OCI-LY7 (cell line): ENCODE measurements around the gene ANKRD1. TPM values are rescaled to one million over a fixed set of nuclear protein-coding genes. Genes with fewer than 3 reads are reported as not detected.
"Not testable (repeated sequence)": the region's sequence is repeated elsewhere in the genome, so short reads cannot be mapped to it uniquely, and the experiment has no call there.

ENCODE experiments used
- BruUV-seq: library from RNA; stranded (reverse); fragments of 400-500 nt; replicated peaks from 2 replicates; lab custom pipeline; 2021; lab: Mats Ljungman, UMichigan
- CTCF ChIA-PET: fragments of 300-600 bp; sonication (Branson Sonifier 250); formaldehyde crosslinking; loops from one replicate; lab custom pipeline; 2022; ENCODE audit warnings: antibody characterized with exemption; ENCODE audit not compliant: unreplicated experiment; lab: Charles Lee
- POLR2A ChIA-PET: fragments of 300-600 bp; sonication (Branson Sonifier 250); formaldehyde crosslinking; loops from one replicate; lab custom pipeline; 2022; ENCODE audit warnings: antibody characterized with exemption; lab: Charles Lee
- DNase-seq: peaks from one replicate; pipeline ENCODE4 v3.0.0-alpha.2; 2015; ENCODE audit warnings: low spot score
- H2AFZ ChIP-seq: fragments of 200-600 bp; sonication (generic), shearing (Covaris generic); 2 replicates; pipeline ENCODE4 v1.6.1; 2014; ENCODE audit warnings: mild to moderate bottlenecking, antibody characterized with exemption, low read length, moderate library complexity
- H3K27ac ChIP-seq: fragments of 200-600 bp; sonication (generic); 2 replicates; pipeline ENCODE4 v1.5.1; 2014; ENCODE audit warnings: mixed run types, low read depth, mild to moderate bottlenecking, moderate library complexity, low read length, inconsistent platforms; ENCODE audit not compliant: poor library complexity, severe bottlenecking
- H3K36me3 ChIP-seq: fragments of 200-600 bp; sonication (generic); 2 replicates; pipeline ENCODE4 v1.6.1; 2014; ENCODE audit warnings: mild to moderate bottlenecking, antibody characterized with exemption, low read length, moderate library complexity, mixed read lengths; ENCODE audit not compliant: insufficient read depth
- H3K4me1 ChIP-seq: fragments of 200-600 bp; sonication (generic); 2 replicates; pipeline ENCODE4 v1.5.1; 2014; ENCODE audit warnings: mild to moderate bottlenecking, low read length; ENCODE audit not compliant: insufficient read depth, poor library complexity, severe bottlenecking
- H3K4me2 ChIP-seq: fragments of 200-600 bp; sonication (generic); 2 replicates; pipeline ENCODE4 v1.6.1; 2014; ENCODE audit warnings: mild to moderate bottlenecking, low read length
- H3K4me3 ChIP-seq: fragments of 200-600 bp; sonication (generic); 2 replicates; pipeline ENCODE4 v1.5.1; 2014; ENCODE audit warnings: mild to moderate bottlenecking, low read depth, low read length; ENCODE audit not compliant: poor library complexity, severe bottlenecking
- H3K79me2 ChIP-seq: fragments of 200-600 bp; sonication (generic); 2 replicates; pipeline ENCODE4 v1.6.1; 2016; ENCODE audit warnings: low read depth, mild to moderate bottlenecking, low read length, moderate library complexity, mixed read lengths; ENCODE audit not compliant: insufficient read depth
- H3K9me2 ChIP-seq: fragments of 200-600 bp; sonication (generic); 2 replicates; pipeline ENCODE4 v1.6.1; 2016; ENCODE audit warnings: mild to moderate bottlenecking, low read length, mixed read lengths; ENCODE audit not compliant: insufficient read depth
- H3K9me3 ChIP-seq: fragments of 200-600 bp; sonication (generic); 2 replicates; pipeline ENCODE4 v1.6.1; 2014; ENCODE audit warnings: mild to moderate bottlenecking, mixed run types, low read length, mixed read lengths
- H4K20me1 ChIP-seq: fragments of 200-600 bp; sonication (generic); 2 replicates; pipeline ENCODE4 v1.6.1; 2014; ENCODE audit warnings: mild to moderate bottlenecking, antibody characterized with exemption, low read length, moderate library complexity, mixed read lengths; ENCODE audit not compliant: insufficient read depth
- CTCF ChIP-seq: fragments of 200-600 bp; sonication (generic); conservative IDR thresholded peaks from 2 replicates; pipeline ENCODE4 v1.5.1; 2014; ENCODE audit warnings: mild to moderate bottlenecking, antibody characterized with exemption, low read length, moderate library complexity, mixed read lengths
- EZH2phosphoT487 ChIP-seq: fragments of 200-600 bp; sonication (generic); IDR thresholded peaks from 2 replicates; pipeline ENCODE4 v1.6.1; 2018; ENCODE audit warnings: low read depth, borderline replicate concordance, mild to moderate bottlenecking, mixed run types, antibody characterized with exemption, low read length, moderate library complexity, mixed read lengths
- intact Hi-C: fragments of 100-400 bp; cut with micrococcal nuclease; formaldehyde crosslinking; loops from one replicate; pipeline ENCODE4 v1.10.0; 2022; ENCODE audit not compliant: unreplicated experiment
- total RNA-seq, 2 experiments: library from RNA; depleted of rRNA in 1 of 2; stranded (reverse); fragments of >200 nt in 1 of 2; shearing (Covaris generic) in 1 of 2; gene quantifications; 2 replicates each; pipeline ENCODE4 v1.2.3, GENCODE V29; 2014 to 2022

The ANKRD1 gene
- total RNA-seq, 2 experiments from 2014 or later = not detected

GRCh38 chr10:90906596-90906995 lies 14.3 kb downstream of the ANKRD1 start:
- intact Hi-C loops = no loop called here

GRCh38 chr10:90905925-90906324 lies 15.0 kb downstream of the ANKRD1 start:
- no peak for DNase-seq
- H3K27ac ChIP-seq = no peak overlapping the region
- H4K20me1 ChIP-seq = no peaks in the 10 kb centered on the region
- no peak overlapping the region for H3K4me2 ChIP-seq
- no peaks in the 10 kb centered on the region for H3K9me3 ChIP-seq
- intact Hi-C loops = no loop called here
- no peaks in the 10 kb centered on the region for H3K79me2 ChIP-seq
- H2AFZ ChIP-seq = no peak overlapping the region
- H3K9me2 ChIP-seq = no peaks in the 10 kb centered on the region
- H3K4me3 ChIP-seq = no peak overlapping the region
- BruUV-seq = no TSS peak
- CTCF ChIA-PET = no interaction called here
- no peaks in the 10 kb centered on the region for H3K4me1 ChIP-seq
- H3K36me3 ChIP-seq = peaks cover 32% of the 10 kb centered on the region
- POLR2A ChIA-PET = no interaction called here
- no peak for TF ChIP-seq CTCF
- no peak for TF ChIP-seq EZH2phosphoT487

More at GRCh38 chr10:90906596-90906995, 14.3 kb downstream of the ANKRD1 start:
- peaks cover 25% of the 10 kb centered on the region for H3K36me3 ChIP-seq
- BruUV-seq = no TSS peak
- TF ChIP-seq EZH2phosphoT487 (no peak), CTCF (no peak)
- H4K20me1 ChIP-seq = no peaks in the 10 kb centered on the region
- no peaks in the 10 kb centered on the region for H3K79me2 ChIP-seq
- ChIA-PET POLR2A (no interaction called here), CTCF (no interaction called here)
- H3K4me2 ChIP-seq = no peak overlapping the region
- DNase-seq = no peak
- no peak overlapping the region for H2AFZ ChIP-seq
- no peaks in the 10 kb centered on the region for H3K9me3 ChIP-seq
- no peaks in the 10 kb centered on the region for H3K4me1 ChIP-seq
- no peaks in the 10 kb centered on the region for H3K9me2 ChIP-seq
- no peak overlapping the region for H3K4me3 ChIP-seq
- H3K27ac ChIP-seq = no peak overlapping the region

DNA sequence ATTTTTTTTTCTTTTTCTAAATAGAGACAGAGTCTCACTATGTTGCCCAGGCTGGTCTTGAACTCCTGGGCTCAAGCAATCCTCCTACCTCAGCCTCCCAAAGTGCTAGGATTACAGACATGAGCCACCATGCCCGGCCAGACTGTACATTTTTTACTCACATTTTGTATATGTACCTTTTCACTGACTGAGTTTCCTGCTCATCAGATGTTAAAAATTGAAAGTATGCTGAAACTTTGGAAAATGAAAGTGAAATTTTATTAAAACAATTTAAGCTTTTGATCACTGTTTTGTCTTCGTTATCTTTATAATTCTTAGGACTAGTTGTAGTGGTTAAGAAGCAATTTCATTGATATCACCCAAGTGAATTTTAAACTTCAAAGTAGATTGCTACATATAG lies 24.0 kb downstream of the ANKRD1 start:
- H3K9me3 ChIP-seq, H3K4me1 ChIP-seq, H3K9me2 ChIP-seq, H3K27ac ChIP-seq, H3K4me3 ChIP-seq, intact Hi-C loops, DNase-seq, H4K20me1 ChIP-seq, H3K4me2 ChIP-seq, H2AFZ ChIP-seq, H3K79me2 ChIP-seq, CTCF ChIA-PET, BruUV-seq: not testable (repeated sequence)
- H3K36me3 ChIP-seq = peaks cover 80% of the 10 kb centered on the region
- POLR2A ChIA-PET = interaction anchor here (0.6 kb wide), 1 partner anchor 308 kb away, joined by 3 read pairs; no protein-coding TSS in a partner anchor
